WERI-Rb-1 (cell line): ENCODE results near the gene SHB.

Source experiments
- DNase-seq: peaks from one replicate; pipeline ENCODE4 v3.0.0-alpha.2; 2020
- H3K27ac ChIP-seq: fragments of 250-450 bp; sonication (Bioruptor Pico); 2 replicates; pipeline ENCODE4 v1.5.1; 2020; ENCODE audit warnings: mild to moderate bottlenecking, moderate library complexity
- H3K27me3 ChIP-seq: fragments of 250-450 bp; sonication (Bioruptor Pico); 2 replicates; pipeline ENCODE4 v1.5.1; 2021; ENCODE audit warnings: mild to moderate bottlenecking, low read depth, moderate library complexity; ENCODE audit not compliant: insufficient read depth, severe bottlenecking
- H3K36me3 ChIP-seq: fragments of 250-450 bp; sonication (Bioruptor Pico); 2 replicates; pipeline ENCODE4 v1.5.1; 2020; ENCODE audit warnings: mild to moderate bottlenecking, moderate library complexity
- H3K4me3 ChIP-seq: 2 replicates; pipeline ENCODE4 v1.5.1; 2011; ENCODE audit warnings: low read depth, mild to moderate bottlenecking, control low read depth, low read length
- H3K9me3 ChIP-seq: fragments of 250-450 bp; sonication (Bioruptor Pico); 2 replicates; pipeline ENCODE4 v1.5.1; 2021; ENCODE audit warnings: mild to moderate bottlenecking, moderate library complexity; ENCODE audit not compliant: severe bottlenecking
- CTCF ChIP-seq: IDR thresholded peaks from 2 replicates; pipeline ENCODE4 v1.5.1; 2011; ENCODE audit warnings: low read depth, mild to moderate bottlenecking, control low read depth, inconsistent platforms, low read length

Gene SHB

GRCh38 chr9:37949576-37949975 lies 119.5 kb downstream of the SHB start:
- H3K27ac ChIP-seq = no peak overlapping the region
- no peak for TF ChIP-seq CTCF
- peaks cover 93% of the 10 kb centered on the region for H3K36me3 ChIP-seq
- no peaks in the 10 kb centered on the region for H3K9me3 ChIP-seq
- no peak for DNase-seq
- no peaks in the 10 kb centered on the region for H3K27me3 ChIP-seq
- H3K4me3 ChIP-seq = no peak overlapping the region

- Histone ChIP-seq H3K27me3 (no peaks in the 10 kb centered on the region), H3K36me3 (peaks cover 85% of the 10 kb centered on the region), H3K9me3 (no peaks in the 10 kb centered on the region), H3K27ac (no peak overlapping the region), H3K4me3 (no peak overlapping the region)
- TF ChIP-seq CTCF = no peak
- DNase-seq = no peak
Observed at GRCh38 chr9:37948417-37948980, 120.5 kb downstream of the SHB start.

GRCh38 chr9:37947977-37948376 lies 121.0 kb downstream of the SHB start:
- no peak for DNase-seq
- H3K27me3 ChIP-seq = no peaks in the 10 kb centered on the region
- no peak for TF ChIP-seq CTCF
- peaks cover 85% of the 10 kb centered on the region for H3K36me3 ChIP-seq
- no peak overlapping the region for H3K4me3 ChIP-seq
- no peaks in the 10 kb centered on the region for H3K9me3 ChIP-seq
- no peak overlapping the region for H3K27ac ChIP-seq

GRCh38 chr9:37947471-37947870 lies 121.6 kb downstream of the SHB start:
- Histone ChIP-seq H3K36me3 (peaks cover 84% of the 10 kb centered on the region), H3K27me3 (no peaks in the 10 kb centered on the region), H3K27ac (no peak overlapping the region), H3K4me3 (no peak overlapping the region), H3K9me3 (no peaks in the 10 kb centered on the region)
- TF ChIP-seq CTCF = no peak
- DNase-seq = no peak

GRCh38 chr9:37946971-37947370 lies 122.1 kb downstream of the SHB start:
- TF ChIP-seq CTCF = no peak
- Histone ChIP-seq H3K4me3 (no peak overlapping the region), H3K9me3 (no peaks in the 10 kb centered on the region), H3K27ac (no peak overlapping the region), H3K36me3 (peaks cover 81% of the 10 kb centered on the region), H3K27me3 (no peaks in the 10 kb centered on the region)
- DNase-seq = no peak

GRCh38 chr9:37946041-37946440 lies 123.0 kb downstream of the SHB start:
- Histone ChIP-seq H3K27me3 (no peaks in the 10 kb centered on the region), H3K4me3 (no peak overlapping the region), H3K9me3 (no peaks in the 10 kb centered on the region), H3K36me3 (peaks cover 80% of the 10 kb centered on the region), H3K27ac (no peak overlapping the region)
- no peak for TF ChIP-seq CTCF
- no peak for DNase-seq
